ENCODE data around the gene PGAM2. TPM values are rescaled to one million over a fixed set of nuclear protein-coding genes. Genes with fewer than 3 reads are reported as not detected.

PGAM2 gene
- polyA plus RNA-seq, 12 donors, result 73.0 to 343 (median 210) TPM; not detected in 1

GRCh38 chr7:44104860-44105771, 39.7 kb upstream of the PGAM2 start:
- no peak for DNase-seq

GRCh38 chr7:44103923-44104859, 38.8 kb upstream of the PGAM2 start, which contains the start of gene AEBP1:
AEBP1 (plus strand) TSS chr7:44104345; CDS start chr7:44104666, 321 bp downstream.
- no peak for DNase-seq

GRCh38 chr7:44103566-44103922, 38.2 kb upstream of the PGAM2 start:
- no peak for DNase-seq

GRCh38 chr7:44102846-44103565, 37.6 kb upstream of the PGAM2 start:
- DNase-seq, result no peak

- no peak for DNase-seq
These were observed 36.8 kb upstream of the PGAM2 start for GRCh38 chr7:44101966-44102845.

GRCh38 chr7:44101303-44101965, 36.1 kb upstream of the PGAM2 start:
- DNase-seq, result no peak

GRCh38 chr7:44100458-44101302, 35.3 kb upstream of the PGAM2 start:
- DNase-seq, result no peak

GRCh38 chr7:44099669-44100068, 34.3 kb upstream of the PGAM2 start:
- no peak for DNase-seq

- DNase-seq, result no peak
These were observed 33.0 kb upstream of the PGAM2 start for GRCh38 chr7:44098092-44099068.

- DNase-seq, result no peak
These were observed 31.9 kb upstream of the PGAM2 start for GRCh38 chr7:44097064-44097932.

- no peak for DNase-seq
These were observed 31.0 kb upstream of the PGAM2 start for GRCh38 chr7:44096326-44096881.

- no peak for DNase-seq
These were observed 30.4 kb upstream of the PGAM2 start for GRCh38 chr7:44095781-44096180.

GRCh38 chr7:44094883-44095592, 29.7 kb upstream of the PGAM2 start:
- DNase-seq, result no peak

- DNase-seq, result no peak
These were observed 29.0 kb upstream of the PGAM2 start for GRCh38 chr7:44094365-44094764.

- DNase-seq, result no peak
These were observed 27.8 kb upstream of the PGAM2 start for GRCh38 chr7:44093102-44093641.
